DND-41 (cell line): ENCODE results near the gene SERINC4.

ENCODE experiments used
- EZH2 ChIP-seq: IDR thresholded peaks from 3 replicates; pipeline ENCODE4 v1.6.1; 2012; ENCODE audit warnings: borderline replicate concordance, low read depth, mild to moderate bottlenecking, moderate library complexity, low read length, inconsistent platforms; ENCODE audit not compliant: severe bottlenecking
- TF ChIP-seq, protein P1 (sequence below): IDR thresholded peaks from 2 replicates; pipeline ENCODE4 v1.5.1; 2012; ENCODE audit warnings: borderline replicate concordance, low read length, moderate library complexity, mild to moderate bottlenecking; ENCODE audit not compliant: poor library complexity, severe bottlenecking; ENCODE audit errors: extremely low read depth

GRCh38 chr15:43800286-43801141 is 494 bp upstream of the SERINC4 start, which contains the start of gene HYPK:
- TF ChIP-seq EZH2 = no peak
- TF ChIP-seq, protein P1, sequence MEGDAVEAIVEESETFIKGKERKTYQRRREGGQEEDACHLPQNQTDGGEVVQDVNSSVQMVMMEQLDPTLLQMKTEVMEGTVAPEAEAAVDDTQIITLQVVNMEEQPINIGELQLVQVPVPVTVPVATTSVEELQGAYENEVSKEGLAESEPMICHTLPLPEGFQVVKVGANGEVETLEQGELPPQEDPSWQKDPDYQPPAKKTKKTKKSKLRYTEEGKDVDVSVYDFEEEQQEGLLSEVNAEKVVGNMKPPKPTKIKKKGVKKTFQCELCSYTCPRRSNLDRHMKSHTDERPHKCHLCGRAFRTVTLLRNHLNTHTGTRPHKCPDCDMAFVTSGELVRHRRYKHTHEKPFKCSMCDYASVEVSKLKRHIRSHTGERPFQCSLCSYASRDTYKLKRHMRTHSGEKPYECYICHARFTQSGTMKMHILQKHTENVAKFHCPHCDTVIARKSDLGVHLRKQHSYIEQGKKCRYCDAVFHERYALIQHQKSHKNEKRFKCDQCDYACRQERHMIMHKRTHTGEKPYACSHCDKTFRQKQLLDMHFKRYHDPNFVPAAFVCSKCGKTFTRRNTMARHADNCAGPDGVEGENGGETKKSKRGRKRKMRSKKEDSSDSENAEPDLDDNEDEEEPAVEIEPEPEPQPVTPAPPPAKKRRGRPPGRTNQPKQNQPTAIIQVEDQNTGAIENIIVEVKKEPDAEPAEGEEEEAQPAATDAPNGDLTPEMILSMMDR = no peak
